Neural progenitor cell (in vitro differentiated cells): ENCODE measurements around the gene ANKRD23.

ENCODE experiments used
- CTCF ChIP-seq: fragments of 200-600 bp; sonication (generic); IDR thresholded peaks from 2 replicates; pipeline ENCODE4 v1.5.1; 2017; ENCODE audit warnings: antibody characterized with exemption, mild to moderate bottlenecking
- EZH2 ChIP-seq: fragments of 200-600 bp; sonication (generic); IDR thresholded peaks from 2 replicates; pipeline ENCODE4 v1.6.1; 2017; ENCODE audit warnings: antibody characterized with exemption, mild to moderate bottlenecking, moderate library complexity
- EZH2phosphoT487 ChIP-seq: fragments of 200-600 bp; sonication (generic); IDR thresholded peaks from 2 replicates; pipeline ENCODE4 v1.6.1; 2017; ENCODE audit warnings: antibody characterized with exemption

GRCh38 chr2:96869281-96869821 lies 25.5 kb upstream of the ANKRD23 start:
- no peak for TF ChIP-seq CTCF
- no peak for TF ChIP-seq EZH2phosphoT487
- no peak for TF ChIP-seq EZH2
